ENCODE data around the gene CFAP54.

Gene CFAP54

GRCh38 chr12:96751626-96752025 is 262.2 kb downstream of the CFAP54 start:
- H3F3A ChIP-seq (ENCODE audit: insufficient read depth, low read length), result no peaks in the 10 kb centered on the region
- TF ChIP-seq EZH2 (IDR thresholded peaks at IDR 0.05; ENCODE audit: borderline replicate concordance, low read length) (no peak), CTCF (IDR thresholded peaks at IDR 0.05; ENCODE audit: low read length) (no peak)
- no peak overlapping the region for H3K4me2 ChIP-seq (ENCODE audit: low read length)
- H3K27ac ChIP-seq (ENCODE audit: low read depth, low read length, poor library complexity, severe bottlenecking), result no peak overlapping the region
- no peaks in the 10 kb centered on the region for H3K79me2 ChIP-seq (ENCODE audit: insufficient read depth, low read length)
- no peak overlapping the region for H3K9ac ChIP-seq (ENCODE audit: low read length)
- H2AFZ ChIP-seq (ENCODE audit: low read length), result no peak overlapping the region
- H3K36me3 ChIP-seq (ENCODE audit: insufficient read depth, low read length), result no peaks in the 10 kb centered on the region
- no peaks in the 10 kb centered on the region for H4K20me1 ChIP-seq (ENCODE audit: insufficient read depth, low read length)
- H3K4me3 ChIP-seq (ENCODE audit: low read depth, low read length, poor library complexity, severe bottlenecking), result no peak overlapping the region
- no peaks in the 10 kb centered on the region for H3K9me2 ChIP-seq (ENCODE audit: low read depth, low read length)
- H3K27me3 ChIP-seq (ENCODE audit: insufficient read depth, low read length), result no peaks in the 10 kb centered on the region
- H3K9me3 ChIP-seq (ENCODE audit: low read length), result no peaks in the 10 kb centered on the region
- H3K4me1 ChIP-seq (ENCODE audit: insufficient read depth, low read length, severe bottlenecking), result no peaks in the 10 kb centered on the region

- Histone ChIP-seq H3F3A (ENCODE audit: insufficient read depth, low read length) (no peaks in the 10 kb centered on the region), H3K27me3 (ENCODE audit: insufficient read depth, low read length) (no peaks in the 10 kb centered on the region), H3K4me1 (ENCODE audit: insufficient read depth, low read length, severe bottlenecking) (no peaks in the 10 kb centered on the region), H3K9me3 (ENCODE audit: low read length) (no peaks in the 10 kb centered on the region), H3K9ac (ENCODE audit: low read length) (no peak overlapping the region), H2AFZ (ENCODE audit: low read length) (no peak overlapping the region), H3K9me2 (ENCODE audit: low read depth, low read length) (no peaks in the 10 kb centered on the region), H3K36me3 (ENCODE audit: insufficient read depth, low read length) (no peaks in the 10 kb centered on the region), H3K4me3 (ENCODE audit: low read depth, low read length, poor library complexity, severe bottlenecking) (no peak overlapping the region), H3K79me2 (ENCODE audit: insufficient read depth, low read length) (no peaks in the 10 kb centered on the region), H3K4me2 (ENCODE audit: low read length) (no peak overlapping the region), H4K20me1 (ENCODE audit: insufficient read depth, low read length) (no peaks in the 10 kb centered on the region), H3K27ac (ENCODE audit: low read depth, low read length, poor library complexity, severe bottlenecking) (no peak overlapping the region)
- no peak for TF ChIP-seq EZH2 (IDR thresholded peaks at IDR 0.05; ENCODE audit: borderline replicate concordance, low read length)
- TF ChIP-seq CTCF (IDR thresholded peaks at IDR 0.05; ENCODE audit: low read length), result no peak
Measured at GRCh38 chr12:96752211-96752610, 262.8 kb downstream of the CFAP54 start.

- Histone ChIP-seq H3K4me3 (ENCODE audit: low read depth, low read length, poor library complexity, severe bottlenecking) (no peak overlapping the region), H3K36me3 (ENCODE audit: insufficient read depth, low read length) (no peaks in the 10 kb centered on the region), H3K9me3 (ENCODE audit: low read length) (no peaks in the 10 kb centered on the region), H3K4me2 (ENCODE audit: low read length) (no peak overlapping the region), H3K4me1 (ENCODE audit: insufficient read depth, low read length, severe bottlenecking) (no peaks in the 10 kb centered on the region), H3K9ac (ENCODE audit: low read length) (no peak overlapping the region), H2AFZ (ENCODE audit: low read length) (no peak overlapping the region), H3K27ac (ENCODE audit: low read depth, low read length, poor library complexity, severe bottlenecking) (no peak overlapping the region), H3K79me2 (ENCODE audit: insufficient read depth, low read length) (no peaks in the 10 kb centered on the region), H3K27me3 (ENCODE audit: insufficient read depth, low read length) (no peaks in the 10 kb centered on the region), H4K20me1 (ENCODE audit: insufficient read depth, low read length) (no peaks in the 10 kb centered on the region), H3K9me2 (ENCODE audit: low read depth, low read length) (no peaks in the 10 kb centered on the region), H3F3A (ENCODE audit: insufficient read depth, low read length) (no peaks in the 10 kb centered on the region)
- no peak for TF ChIP-seq CTCF (IDR thresholded peaks at IDR 0.05; ENCODE audit: low read length)
- TF ChIP-seq EZH2 (IDR thresholded peaks at IDR 0.05; ENCODE audit: borderline replicate concordance, low read length), result no peak
Measured at GRCh38 chr12:96766232-96766631, 276.9 kb downstream of the CFAP54 start.

All from OCI-LY1 (cell line).